Left cardiac atrium (tissue), 4 donors: Measurements from ENCODE around the gene PLXNA2. TPM values are rescaled to one million over a fixed set of nuclear protein-coding genes. Genes with fewer than 3 reads are reported as not detected.
A peak's percentile ranks its signal among the peaks of the same experiment; 100 is the strongest.

Experiments
- ATAC-seq, 2 donors: fragments of 200-7000 bp; cut with Tn5 transposase; one replicate each; pipeline ENCODE4 v1.9.1; 2020; ENCODE audit warnings: mild to moderate bottlenecking in 2 of 2, moderate library complexity in 2 of 2
- DNase-seq: peaks from one replicate; pipeline ENCODE4 v3.0.0-alpha.2; 2020
- intact Hi-C, 2 donors: fragments of 100-400 bp; cut with DNase I; formaldehyde crosslinking; loops; one replicate each; pipeline versions ENCODE4 v1.14.1 to v1.15.1; 2022 to 2023
- total RNA-seq, 2 donors: library from RNA; stranded (reverse); fragmentation: NEBNext Ultra II Directional; extraction: Animal tissue kit (Norgen Biotek cat#: 25700); gene quantifications; one replicate each; pipeline ENCODE4 v1.2.1, GENCODE V29; 2021
- donor health status: DM: no; HTN: yes; CAD: no.
- donor health status: DM: no; HTN: yes; CAD: no; lungs with severe emphysema.
- donor health status: DM: yes; HTN: yes; CAD: no.
- donor health status: Dilated cardiomyopathy.

The PLXNA2 gene
- total RNA-seq, 2 donors from 2014 or later, result 13.3 to 43.4 TPM

GRCh38 chr1:208192995-208193394 is 51.2 kb downstream of the PLXNA2 start:
- intact Hi-C loops, result no loop called here
- ATAC-seq, result peak; percentile 65 to 85
- DNase-seq, result no peak

- intact Hi-C loops, result no loop called here
- DNase-seq (no peak), ATAC-seq (no peak)
Measured at GRCh38 chr1:208190784-208191183, 53.4 kb downstream of the PLXNA2 start.

GRCh38 chr1:208189716-208190115 is 54.5 kb downstream of the PLXNA2 start:
- no peak for ATAC-seq
- DNase-seq, result no peak
- intact Hi-C loops, result no loop called here

GRCh38 chr1:208189183-208189582 is 55.0 kb downstream of the PLXNA2 start:
- intact Hi-C loops, result no loop called here
- no peak for ATAC-seq
- DNase-seq, result no peak

GRCh38 chr1:208188607-208189006 is 55.6 kb downstream of the PLXNA2 start:
- no peak for ATAC-seq
- intact Hi-C loops, result no loop called here

GRCh38 chr1:208187499-208188041 is 56.6 kb downstream of the PLXNA2 start:
- DNase-seq (no peak), ATAC-seq (no peak)
- intact Hi-C loops, result no loop called here

More at GRCh38 chr1:208188607-208189006, 55.6 kb downstream of the PLXNA2 start:
- DNase-seq, result no peak

GRCh38 chr1:208185801-208186231 is 58.4 kb downstream of the PLXNA2 start:
- intact Hi-C loops, result no loop called here
- peak in 1 of 2 donors; percentile 35 for ATAC-seq
- DNase-seq, result no peak

GRCh38 chr1:208184966-208185654 is 59.1 kb downstream of the PLXNA2 start:
- DNase-seq (no peak), ATAC-seq (no peak)
- intact Hi-C loops, result loop anchor here in 1 of 2 donors (5.0 kb wide), 1 partner anchor 57 kb away; the partner anchor contains the start of gene PLXNA2

GRCh38 chr1:208183977-208184911 is 59.9 kb downstream of the PLXNA2 start:
- DNase-seq (peak; percentile 72), ATAC-seq (peak; percentile 82 to 95)
- intact Hi-C loops, result loop anchor here in 1 of 2 donors (5.0 kb wide), 1 partner anchor 58 kb away; the partner anchor contains the start of gene PLXNA2

GRCh38 chr1:208182880-208183645 is 61.1 kb downstream of the PLXNA2 start:
- no peak for ATAC-seq
- intact Hi-C loops, result loop anchor here in 1 of 2 donors (5.0 kb wide), 1 partner anchor 59 kb away; the partner anchor contains the start of gene PLXNA2
- DNase-seq, result no peak

GRCh38 chr1:208181364-208181763 is 62.8 kb downstream of the PLXNA2 start:
- ATAC-seq (no peak), DNase-seq (no peak)
- intact Hi-C loops, result loop anchor here in 1 of 2 donors (5.0 kb wide), 1 partner anchor 61 kb away; the partner anchor contains the start of gene PLXNA2

GRCh38 chr1:208180421-208180820 is 63.8 kb downstream of the PLXNA2 start:
- ATAC-seq, result no peak
- intact Hi-C loops, result loop anchor here in 1 of 2 donors (5.0 kb wide), 1 partner anchor 62 kb away; the partner anchor contains the start of gene PLXNA2
- DNase-seq, result no peak

GRCh38 chr1:208179961-208180409 is 64.2 kb downstream of the PLXNA2 start:
- no peak for ATAC-seq
- no peak for DNase-seq
- intact Hi-C loops, result loop anchor here in 1 of 2 donors (5.0 kb wide), 1 partner anchor 62 kb away; the partner anchor contains the start of gene PLXNA2

- DNase-seq (peak; percentile 74), ATAC-seq (peak in 1 of 2 donors; percentile 60)
Measured at GRCh38 chr1:208179263-208179816, 64.8 kb downstream of the PLXNA2 start.

GRCh38 chr1:208178091-208178529 is 66.1 kb downstream of the PLXNA2 start:
- intact Hi-C loops, result no loop called here
- DNase-seq (no peak), ATAC-seq (peak in 1 of 2 donors; percentile 15)

More at GRCh38 chr1:208179263-208179816, 64.8 kb downstream of the PLXNA2 start:
- intact Hi-C loops, result no loop called here

GRCh38 chr1:208177656-208178055 is 66.5 kb downstream of the PLXNA2 start:
- DNase-seq (no peak), ATAC-seq (peak in 1 of 2 donors; percentile 4)
- intact Hi-C loops, result no loop called here

- no peak for ATAC-seq
- DNase-seq, result no peak
- intact Hi-C loops, result no loop called here
Measured at GRCh38 chr1:208176649-208177048, 67.5 kb downstream of the PLXNA2 start.

GRCh38 chr1:208175508-208175895 is 68.7 kb downstream of the PLXNA2 start:
- intact Hi-C loops, result no loop called here
- no peak for ATAC-seq
- DNase-seq, result no peak
